Panc1 (cell line): ENCODE results near the gene C2orf76. TPM values are rescaled to one million over a fixed set of nuclear protein-coding genes. Genes with fewer than 3 reads are reported as not detected.

Source experiments
- ATAC-seq: fragments of 200-7000 bp; cut with Tn5 transposase; 2 replicates; pipeline ENCODE4 v1.9.1; 2020; ENCODE audit warnings: mild to moderate bottlenecking, moderate library complexity
- BruUV-seq: library from RNA; stranded (reverse); fragments of 400-500 nt; replicated peaks from 2 replicates; lab custom pipeline; 2021; lab: Mats Ljungman, UMichigan
- CTCF ChIA-PET: fragments of 300-600 bp; sonication (Branson Sonifier 250); formaldehyde crosslinking; loops from one replicate; lab custom pipeline; 2022; ENCODE audit warnings: antibody characterized with exemption; lab: Charles Lee
- POLR2A ChIA-PET: fragments of 300-600 bp; sonication (Branson Sonifier 250); formaldehyde crosslinking; loops from one replicate; lab custom pipeline; 2022; ENCODE audit warnings: antibody characterized with exemption; lab: Charles Lee
- DNase-seq: peaks from one replicate; pipeline ENCODE4 v3.0.0-alpha.2; 2010; ENCODE audit warnings: low read depth, low spot score
- H3K27ac ChIP-seq: 2 replicates; pipeline ENCODE4 v1.5.1; 2011; ENCODE audit warnings: mild to moderate bottlenecking, low read length, inconsistent platforms
- H3K27me3 ChIP-seq: fragments of 200-500 bp; sonication (Bioruptor generic); 2 replicates; pipeline ENCODE4 v1.6.0; 2014; ENCODE audit warnings: low read length, inconsistent platforms; ENCODE audit not compliant: control insufficient read depth, insufficient read depth
- H3K36me3 ChIP-seq: fragments of 200-500 bp; sonication (Bioruptor generic); 2 replicates; pipeline ENCODE4 v1.5.1; 2014; ENCODE audit warnings: inconsistent platforms, mild to moderate bottlenecking, low read length, moderate library complexity; ENCODE audit not compliant: control insufficient read depth, insufficient read depth
- H3K4me1 ChIP-seq: 2 replicates; pipeline ENCODE4 v1.5.1; 2011; ENCODE audit warnings: inconsistent platforms, mild to moderate bottlenecking, low read length, moderate library complexity; ENCODE audit not compliant: control insufficient read depth, insufficient read depth
- H3K4me3 ChIP-seq, 2 experiments: 2 replicates each; pipeline ENCODE4 v1.5.1; 2011 to 2012; ENCODE audit warnings: low read depth in 2 of 2, low read length in 2 of 2, mild to moderate bottlenecking in 2 of 2, inconsistent platforms in 1 of 2, moderate library complexity in 1 of 2
- H3K9me3 ChIP-seq: fragments of 200-500 bp; sonication (Bioruptor generic); 2 replicates; pipeline ENCODE4 v1.5.1; 2014; ENCODE audit warnings: low read depth, mild to moderate bottlenecking, inconsistent platforms, low read length, moderate library complexity; ENCODE audit not compliant: control insufficient read depth, insufficient read depth
- CTCF ChIP-seq: fragments of 450-650 bp; IDR thresholded peaks from 2 replicates; pipeline ENCODE4 v1.5.1; 2017; ENCODE audit warnings: mild to moderate bottlenecking
- POLR2AphosphoS5 ChIP-seq: IDR thresholded peaks from 2 replicates; pipeline ENCODE4 v1.6.1; 2012; ENCODE audit warnings: mild to moderate bottlenecking, low read depth, low read length, moderate library complexity
- REST ChIP-seq, 2 experiments: IDR thresholded peaks; 2 replicates each; pipeline ENCODE4 v1.6.1; 2011 to 2012; ENCODE audit warnings: low read depth in 2 of 2, control low read depth in 1 of 2, low read length in 1 of 2, mild to moderate bottlenecking in 1 of 2, moderate library complexity in 1 of 2; ENCODE audit not compliant: insufficient read depth in 1 of 2
- SIN3A ChIP-seq: IDR thresholded peaks from 2 replicates; pipeline ENCODE4 v1.6.1; 2012; ENCODE audit warnings: low read depth, mild to moderate bottlenecking, low read length, moderate library complexity, borderline replicate concordance; ENCODE audit not compliant: insufficient read depth
- TCF7L2 ChIP-seq: IDR thresholded peaks from 2 replicates; pipeline ENCODE4 v1.6.1; 2011; ENCODE audit warnings: mild to moderate bottlenecking, low read depth, low read length, inconsistent platforms
- in situ Hi-C: cut with HindIII; loops from 2 replicates; pipeline ENCODE4 v1.10.0; 2016; ENCODE audit warnings: low sequenced_read_pairs, low pct_unique_long_range_greater_than_20kb
- intact Hi-C: fragments of 100-400 bp; cut with micrococcal nuclease; formaldehyde crosslinking; loops from one replicate; pipeline ENCODE4 v1.10.0; 2022; ENCODE audit not compliant: unreplicated experiment
- total RNA-seq: library from RNA; stranded (reverse); gene quantifications from one replicate; pipeline ENCODE4 v1.2.1, GENCODE V29; 2021; ENCODE audit not compliant: unreplicated experiment

C2orf76 gene
- total RNA-seq, 1 experiment from 2014 or later = 22.7 TPM

- CTCF ChIA-PET = interaction anchor here (0.7 kb wide), 1 partner anchor 1433 kb away, joined by 7 read pairs; no protein-coding TSS in a partner anchor
- in situ Hi-C loops (no loop called here), intact Hi-C loops (loop anchor here (2.0 to 5.0 kb wide), 2 partner anchors 262 to 407 kb away; no protein-coding TSS in a partner anchor)
- ATAC-seq = no peak
- H3K27me3 ChIP-seq = no peaks in the 10 kb centered on the region
- no TSS peak for BruUV-seq
- no peak for DNase-seq
- H3K36me3 ChIP-seq = no peaks in the 10 kb centered on the region
- TF ChIP-seq TCF7L2 (no peak), POLR2AphosphoS5 (no peak), REST (IDR thresholded peaks at IDR 0.05; ENCODE audit: insufficient read depth in 1 of 2, low read depth in 2 of 2, low read length in 1 of 2) (no peak), SIN3A (no peak), CTCF (no peak)
- POLR2A ChIA-PET = no interaction called here
- no peak overlapping the region for H3K4me3 ChIP-seq
- peaks cover 3% of the 10 kb centered on the region; the same call in 1 of the 2 replicates for H3K4me1 ChIP-seq
- H3K9me3 ChIP-seq = no peaks in the 10 kb centered on the region
- H3K27ac ChIP-seq = no peak overlapping the region
These were observed 77.0 kb downstream of the C2orf76 start for GRCh38 chr2:119289642-119290041.

GRCh38 chr2:119289093-119289492, 77.5 kb downstream of the C2orf76 start:
- Histone ChIP-seq H3K27ac (no peak overlapping the region), H3K27me3 (no peaks in the 10 kb centered on the region), H3K4me3 (no peak overlapping the region), H3K9me3 (no peaks in the 10 kb centered on the region), H3K4me1 (peaks cover 3% of the 10 kb centered on the region; the same call in 1 of the 2 replicates), H3K36me3 (no peaks in the 10 kb centered on the region)
- BruUV-seq = no TSS peak
- ATAC-seq (no peak), DNase-seq (no peak)
- ChIA-PET POLR2A (no interaction called here), CTCF (interaction anchor here (0.7 kb wide), 1 partner anchor 1433 kb away, joined by 7 read pairs; no protein-coding TSS in a partner anchor)
- in situ Hi-C loops = no loop called here
- no peak for TF ChIP-seq TCF7L2
- intact Hi-C loops = no loop called here

GRCh38 chr2:119288576-119288975, 78.1 kb downstream of the C2orf76 start:
- Histone ChIP-seq H3K4me3 (no peak overlapping the region), H3K4me1 (peaks cover 3% of the 10 kb centered on the region; the same call in 1 of the 2 replicates), H3K9me3 (no peaks in the 10 kb centered on the region), H3K27me3 (no peaks in the 10 kb centered on the region), H3K27ac (no peak overlapping the region), H3K36me3 (no peaks in the 10 kb centered on the region)
- no TSS peak for BruUV-seq
- TF ChIP-seq TCF7L2 (no peak), CTCF (no peak), POLR2AphosphoS5 (no peak), REST (IDR thresholded peaks at IDR 0.05; ENCODE audit: insufficient read depth in 1 of 2, low read depth in 2 of 2, low read length in 1 of 2) (no peak), SIN3A (no peak)
- DNase-seq = no peak
- ChIA-PET POLR2A (no interaction called here), CTCF (interaction anchor here (0.6 kb wide), 1 partner anchor 9 kb away, joined by 3 read pairs; no protein-coding TSS in a partner anchor)
- in situ Hi-C loops (no loop called here), intact Hi-C loops (no loop called here)
- no peak for ATAC-seq
